K562 (cell line): ENCODE results near the gene HSPA1L. TPM values are rescaled to one million over a fixed set of nuclear protein-coding genes. Genes with fewer than 3 reads are reported as not detected.
A peak's percentile ranks its signal among the peaks of the same experiment; 100 is the strongest.

ENCODE experiments used
- ATAC-seq: fragments of 200-7000 bp; cut with Tn5 transposase; 3 replicates; pipeline ENCODE4 v1.9.1; 2020; ENCODE audit warnings: moderate library complexity
- BruUV-seq: library from RNA; stranded (reverse); fragments of 400-500 nt; replicated peaks from 2 replicates; lab custom pipeline; 2021; lab: Mats Ljungman, UMichigan
- CTCF ChIA-PET: fragments of 300-600 bp; formaldehyde crosslinking; extraction: SDS; loops from one replicate; lab custom pipeline; 2021; ENCODE audit warnings: low intra/inter-chr PET ratio; lab: Yijun Ruan, JAX
- POLR2A ChIA-PET: fragments of 300-600, 350-650 bp; sonication (Branson Sonifier 250); formaldehyde crosslinking; extraction: SDS; loops from one replicate; lab custom pipeline; 2021; ENCODE audit warnings: antibody characterized with exemption, inconsistent platforms; lab: Yijun Ruan, JAX
- DNase-seq, 4 experiments: peaks; one replicate each; pipeline versions ENCODE4 v3.0.0 to v3.0.0-alpha.2; 2011 to 2018; ENCODE audit warnings: low spot score in 3 of 4, mixed read lengths in 3 of 4; ENCODE audit errors: extremely low read depth in 1 of 4
- FAIRE-seq: peaks from 2 replicates; lab custom pipeline; 2011; peaks lifted over from hg19 to GRCh38; lab: Jason Lieb, UNC
- H2AFZ ChIP-seq: 2 replicates; pipeline ENCODE4 v1.6.0; 2011; ENCODE audit warnings: low read depth, low read length, control low read depth, inconsistent platforms
- H3K27ac ChIP-seq: fragments of 200-600 bp; 3 replicates; pipeline ENCODE4 v1.8.0; 2011; ENCODE audit warnings: low read depth, mild to moderate bottlenecking, control low read depth, inconsistent platforms, low read length, moderate library complexity, mixed read lengths; ENCODE audit errors: extremely low read depth
- H3K27me3 ChIP-seq, 2 experiments: fragments of 300-600 bp in 1 of 2; 2 replicates in 1 of 2; 3 replicates in 1 of 2; pipeline versions ENCODE4 v1.6.0 to v1.8.0; 2011; ENCODE audit warnings: inconsistent platforms in 2 of 2, low read length in 2 of 2, mild to moderate bottlenecking in 1 of 2, mixed read lengths in 1 of 2, moderate library complexity in 1 of 2; ENCODE audit not compliant: control insufficient read depth in 2 of 2, insufficient read depth in 2 of 2
- H3K36me3 ChIP-seq: fragments of 300-600 bp; 3 replicates; pipeline ENCODE4 v1.8.0; 2011; ENCODE audit warnings: mild to moderate bottlenecking, low read length, inconsistent platforms; ENCODE audit not compliant: control insufficient read depth, insufficient read depth
- H3K4me1 ChIP-seq, 2 experiments: fragments of 200-600 bp in 1 of 2; replicated peaks in 1 of 2; 2 replicates in 1 of 2; 3 replicates in 1 of 2; pipeline versions ENCODE4 v1.5.1 to v1.8.0; 2011; ENCODE audit warnings: inconsistent platforms in 2 of 2, low read length in 2 of 2, mild to moderate bottlenecking in 1 of 2, mixed read lengths in 1 of 2, moderate library complexity in 1 of 2; ENCODE audit not compliant: control insufficient read depth in 2 of 2, insufficient read depth in 2 of 2
- H3K4me2 ChIP-seq: 2 replicates; pipeline ENCODE4 v1.6.1; 2011; ENCODE audit warnings: low read length, control low read depth, inconsistent platforms, mixed read lengths; ENCODE audit not compliant: insufficient read depth
- H3K4me3 ChIP-seq: fragments of 200-600 bp; sonication (generic), shearing (Covaris generic); 2 replicates; pipeline ENCODE4 v1.5.1; 2016; ENCODE audit warnings: control low read depth, inconsistent platforms
- H3K79me2 ChIP-seq: fragments of 200-600 bp; 3 replicates; pipeline ENCODE4 v1.8.0; 2011; ENCODE audit warnings: low read length, inconsistent platforms; ENCODE audit not compliant: control insufficient read depth, insufficient read depth
- H3K9ac ChIP-seq, 2 experiments: 2 replicates each; pipeline versions ENCODE4 v1.6.0 to v1.6.1; 2011; ENCODE audit warnings: low read depth in 2 of 2, low read length in 2 of 2, control low read depth in 1 of 2, inconsistent platforms in 1 of 2, mild to moderate bottlenecking in 1 of 2, mixed read lengths in 1 of 2; ENCODE audit not compliant: insufficient read depth in 1 of 2
- H3K9me1 ChIP-seq: one replicate; pipeline ENCODE4 v1.6.0; 2011; ENCODE audit warnings: inconsistent platforms, mild to moderate bottlenecking, low read length, moderate library complexity; ENCODE audit not compliant: control insufficient read depth, insufficient read depth
- H3K9me3 ChIP-seq: replicated peaks from 2 replicates; pipeline ENCODE4 v1.5.1; 2011; ENCODE audit warnings: low read depth, low read length, inconsistent platforms; ENCODE audit not compliant: control insufficient read depth, insufficient read depth
- H4K20me1 ChIP-seq: replicated peaks from 2 replicates; pipeline ENCODE4 v1.6.1; 2011; ENCODE audit warnings: low read length, inconsistent platforms, mixed read lengths; ENCODE audit not compliant: control insufficient read depth, insufficient read depth
- BRD9 ChIP-seq: fragments of 450-650 bp; IDR thresholded peaks from 2 replicates; pipeline ENCODE4 v1.6.1; 2018; ENCODE audit warnings: low read depth; ENCODE audit not compliant: partially characterized antibody
- CAMTA2 ChIP-seq: fragments of 250-450 bp; sonication (Bioruptor Pico); conservative IDR thresholded peaks from 2 replicates; pipeline ENCODE4 v1.5.1; 2022
- CHD1 ChIP-seq: fragments of 200-600 bp; sonication (generic); IDR thresholded peaks from one replicate; pipeline ENCODE4 v1.6.1; 2012; ENCODE audit warnings: mild to moderate bottlenecking, moderate library complexity, low read length, inconsistent platforms
- ETV5 ChIP-seq: sonication (generic); formaldehyde crosslinking; IDR thresholded peaks from 2 replicates; pipeline ENCODE4 v1.4.0; 2020; ENCODE audit warnings: low read depth, mild to moderate bottlenecking, missing genetic modification reagents
- MED1 ChIP-seq: sonication (generic); formaldehyde crosslinking; IDR thresholded peaks from 2 replicates; pipeline ENCODE4 v1.8.1; 2023; ENCODE audit warnings: missing genetic modification reagents, borderline replicate concordance
- POLR2AphosphoS5 ChIP-seq: IDR thresholded peaks from 2 replicates; pipeline ENCODE4 v1.6.1; 2011; ENCODE audit warnings: mild to moderate bottlenecking, low read depth, low read length, moderate library complexity; ENCODE audit not compliant: control insufficient read depth, insufficient read depth
- SRSF1 ChIP-seq: fragments of 200-400 bp; formaldehyde crosslinking; IDR thresholded peaks from 2 replicates; pipeline ENCODE4 v1.6.1; 2017; ENCODE audit warnings: mild to moderate bottlenecking, low read depth, low read length, moderate library complexity
- TCF3 ChIP-seq: sonication (generic); formaldehyde crosslinking; IDR thresholded peaks from 2 replicates; pipeline ENCODE4 v1.4.0; 2020; ENCODE audit warnings: mild to moderate bottlenecking, missing genetic modification reagents
- TGIF2 ChIP-seq: sonication (generic); formaldehyde crosslinking; IDR thresholded peaks from 2 replicates; pipeline ENCODE4 v1.8.1; 2022; ENCODE audit warnings: mild to moderate bottlenecking, missing genetic modification reagents, moderate library complexity
- TRIM25 ChIP-seq: fragments of 450-650 bp; IDR thresholded peaks from 2 replicates; pipeline ENCODE4 v1.7.0; 2016; ENCODE audit warnings: borderline replicate concordance
- U2AF1 ChIP-seq: fragments of 200-400 bp; formaldehyde crosslinking; optimal IDR thresholded peaks from 2 replicates; pipeline ENCODE3; 2017; ENCODE audit warnings: mild to moderate bottlenecking, low read depth, low read length, moderate library complexity
- WGBS: fragments of 100-300 bp; shearing (Covaris generic); methylation state at CpG from one replicate; pipeline ENCODE4 v1.1.6; 2016; ENCODE audit warnings: low coverage, mixed read lengths; ENCODE audit not compliant: insufficient coverage; ENCODE audit errors: missing lambda C conversion rate; 5-methylcytosine and 5-hydroxymethylcytosine counted together
- in situ Hi-C: fragments of 300-500 bp; cut with MboI; formaldehyde crosslinking; loops from 4 replicates; pipeline ENCODE4 v1.15.0; 2018; ENCODE audit warnings: inconsistent platforms, mixed read lengths
- intact Hi-C: fragments of 100-400 bp; cut with micrococcal nuclease; formaldehyde crosslinking; loops from 2 replicates; pipeline ENCODE4 v1.14.2; 2022
- polyA plus RNA-seq, 8 experiments: library from polyadenylated mRNA; depleted of rRNA in 4 of 8; stranded (reverse) in 5 of 8; unstranded in 3 of 8; fragments of >200 nt; fragmentation: Nextera tagmentation in 2 of 8; fragmentation: Illumina TruSeq in 1 of 8; extraction: Ambion mirVana in 2 of 8; extraction: Trizol in 1 of 8; gene quantifications; 2 replicates each; pipeline versions ENCODE4 v1.2.1 to v1.2.3, GENCODE V29; 2011 to 2014; ENCODE audit warnings: inconsistent platforms in 1 of 8, missing spikeins in 1 of 8
- total RNA-seq, 7 experiments: library from RNA; depleted of rRNA in 6 of 7; stranded (reverse); fragments of >200 nt in 6 of 7; fragmentation: Illumina TruSeq in 2 of 7; extraction: Trizol in 2 of 7; gene quantifications; 2 replicates each; pipeline versions ENCODE4 v1.2.1 to v1.2.3, GENCODE V29; 2011 to 2021; ENCODE audit warnings: low replicate concordance in 1 of 7
- TF ChIP-seq, protein P1 (sequence below), 2 experiments: fragments of 450-650 bp; IDR thresholded peaks; 2 replicates each; pipeline ENCODE4 v1.6.1; 2018; ENCODE audit warnings: mild to moderate bottlenecking in 2 of 2, low read depth in 1 of 2; ENCODE audit not compliant: partially characterized antibody in 2 of 2
- TF ChIP-seq, protein P2 (sequence below): fragments of 250-450 bp; sonication (Bioruptor Pico); IDR thresholded peaks from 2 replicates; pipeline ENCODE4 v1.5.0; 2021

The HSPA1L gene
- total and polyA plus RNA-seq, 9 of the 15 experiments (the other 6 are each of a cell fraction or from before 2014, with no cell fraction given): 0.14 to 2.1 (median 1.3) TPM

GRCh38 chr6:31837369-31838113 is 22.5 kb upstream of the HSPA1L start:
- FAIRE-seq: no peak
- Histone ChIP-seq H3K27ac (peak overlapping the region; percentile 88), H3K4me3 (peak overlapping the region; percentile 85), H3K4me2 (peak overlapping the region; percentile 94), H4K20me1 (peaks cover 30% of the 10 kb centered on the region), H2AFZ (no peak overlapping the region), H3K9ac (peak overlapping the region; percentile 98 to 100), H3K79me2 (peaks cover 63% of the 10 kb centered on the region), H3K27me3 (no peaks in the 10 kb centered on the region), H3K36me3 (peaks cover 60% of the 10 kb centered on the region), H3K9me3 (no peaks in the 10 kb centered on the region; the same call in 1 of the 2 replicates), H3K9me1 (no peaks in the 10 kb centered on the region), H3K4me1 (peaks cover 31 to 48% of the 10 kb centered on the region in 2 experiments)
- ATAC-seq: no peak
- ChIA-PET CTCF (interaction anchor here (0.6 to 1.0 kb wide), 3 partner anchors 11 to 65 kb away, joined by 3 read pairs; no protein-coding TSS in a partner anchor), POLR2A (interaction anchor here (0.7 to 13.1 kb wide), 33 partner anchors 8 to 296 kb away, joined by 3 to 229 read pairs (median 6); partner anchors contain the start of genes ABHD16A, APOM, BAG6 and C6orf47)
- 0% methylated on average over 1 of the region's 1 CpG for WGBS
- in situ Hi-C loops: no loop called here
- DNase-seq: peak in 2 of 4 experiments; percentile 13 to 29
- BruUV-seq: no TSS peak
- intact Hi-C loops: no loop called here
- TF ChIP-seq ETV5 (CRISPR knock-in tag) (peak; percentile 11; the same call in 1 of the 2 replicates), CAMTA2 (0 out of 2 replicates have a peak, but pooled peaks have one; percentile 70), TGIF2 (CRISPR knock-in tag) (peak; percentile 79; the same call in 1 of the 2 replicates), U2AF1 (no peak), TRIM25 (peak; percentile 8; the same call in 1 of the 2 replicates), BRD9 (no peak), TCF3 (peak; percentile 30; the same call in 1 of the 2 replicates), MED1 (CRISPR knock-in tag) (0 out of 2 replicates have a peak, but pooled peaks have one; percentile 57), CHD1 (peak; percentile 67), SRSF1 (no peak), POLR2AphosphoS5 (0 out of 2 replicates have a peak, but pooled peaks have one; percentile 14)
- TF ChIP-seq, protein P1, sequence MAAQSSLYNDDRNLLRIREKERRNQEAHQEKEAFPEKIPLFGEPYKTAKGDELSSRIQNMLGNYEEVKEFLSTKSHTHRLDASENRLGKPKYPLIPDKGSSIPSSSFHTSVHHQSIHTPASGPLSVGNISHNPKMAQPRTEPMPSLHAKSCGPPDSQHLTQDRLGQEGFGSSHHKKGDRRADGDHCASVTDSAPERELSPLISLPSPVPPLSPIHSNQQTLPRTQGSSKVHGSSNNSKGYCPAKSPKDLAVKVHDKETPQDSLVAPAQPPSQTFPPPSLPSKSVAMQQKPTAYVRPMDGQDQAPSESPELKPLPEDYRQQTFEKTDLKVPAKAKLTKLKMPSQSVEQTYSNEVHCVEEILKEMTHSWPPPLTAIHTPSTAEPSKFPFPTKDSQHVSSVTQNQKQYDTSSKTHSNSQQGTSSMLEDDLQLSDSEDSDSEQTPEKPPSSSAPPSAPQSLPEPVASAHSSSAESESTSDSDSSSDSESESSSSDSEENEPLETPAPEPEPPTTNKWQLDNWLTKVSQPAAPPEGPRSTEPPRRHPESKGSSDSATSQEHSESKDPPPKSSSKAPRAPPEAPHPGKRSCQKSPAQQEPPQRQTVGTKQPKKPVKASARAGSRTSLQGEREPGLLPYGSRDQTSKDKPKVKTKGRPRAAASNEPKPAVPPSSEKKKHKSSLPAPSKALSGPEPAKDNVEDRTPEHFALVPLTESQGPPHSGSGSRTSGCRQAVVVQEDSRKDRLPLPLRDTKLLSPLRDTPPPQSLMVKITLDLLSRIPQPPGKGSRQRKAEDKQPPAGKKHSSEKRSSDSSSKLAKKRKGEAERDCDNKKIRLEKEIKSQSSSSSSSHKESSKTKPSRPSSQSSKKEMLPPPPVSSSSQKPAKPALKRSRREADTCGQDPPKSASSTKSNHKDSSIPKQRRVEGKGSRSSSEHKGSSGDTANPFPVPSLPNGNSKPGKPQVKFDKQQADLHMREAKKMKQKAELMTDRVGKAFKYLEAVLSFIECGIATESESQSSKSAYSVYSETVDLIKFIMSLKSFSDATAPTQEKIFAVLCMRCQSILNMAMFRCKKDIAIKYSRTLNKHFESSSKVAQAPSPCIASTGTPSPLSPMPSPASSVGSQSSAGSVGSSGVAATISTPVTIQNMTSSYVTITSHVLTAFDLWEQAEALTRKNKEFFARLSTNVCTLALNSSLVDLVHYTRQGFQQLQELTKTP (IDR thresholded peaks at IDR 0.05; ENCODE audit: low read depth in 1 of 2, partially characterized antibody in 2 of 2): peak in 1 of 2 experiments; percentile 0
- TF ChIP-seq, protein P2, sequence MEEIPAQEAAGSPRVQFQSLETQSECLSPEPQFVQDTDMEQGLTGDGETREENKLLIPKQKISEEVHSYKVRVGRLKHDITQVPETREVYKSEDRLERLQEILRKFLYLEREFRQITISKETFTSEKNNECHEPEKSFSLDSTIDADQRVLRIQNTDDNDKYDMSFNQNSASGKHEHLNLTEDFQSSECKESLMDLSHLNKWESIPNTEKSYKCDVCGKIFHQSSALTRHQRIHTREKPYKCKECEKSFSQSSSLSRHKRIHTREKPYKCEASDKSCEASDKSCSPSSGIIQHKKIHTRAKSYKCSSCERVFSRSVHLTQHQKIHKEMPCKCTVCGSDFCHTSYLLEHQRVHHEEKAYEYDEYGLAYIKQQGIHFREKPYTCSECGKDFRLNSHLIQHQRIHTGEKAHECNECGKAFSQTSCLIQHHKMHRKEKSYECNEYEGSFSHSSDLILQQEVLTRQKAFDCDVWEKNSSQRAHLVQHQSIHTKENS (CRISPR knock-in tag): no peak
